Skeletal muscle cell (primary cell): Measurements from ENCODE around the gene UBA3.
A peak's percentile ranks its signal among the peaks of the same experiment; 100 is the strongest.

ENCODE experiments used
- DNase-seq: peaks from one replicate; pipeline ENCODE4 v3.0.0-alpha.2; 2010; ENCODE audit warnings: low read depth
- H3K4me3 ChIP-seq: 2 replicates; pipeline ENCODE4 v1.5.1; 2011; ENCODE audit warnings: low read depth, mild to moderate bottlenecking, control low read depth, low read length, moderate library complexity

UBA3 gene

GRCh38 chr3:69016901-69017300, 63.3 kb downstream of the UBA3 start:
- no peak overlapping the region for H3K4me3 ChIP-seq
- DNase-seq, result no peak

- no peak for DNase-seq
- no peak overlapping the region for H3K4me3 ChIP-seq
Observed at GRCh38 chr3:69016102-69016501, 64.1 kb downstream of the UBA3 start.

- H3K4me3 ChIP-seq, result peak overlapping the region; percentile 65
- no peak for DNase-seq
Observed at GRCh38 chr3:69014022-69014580, 66.1 kb downstream of the UBA3 start.

- H3K4me3 ChIP-seq, result peak within 1 kb of the TSS; percentile 65
- DNase-seq, result peak; percentile 59
Observed at GRCh38 chr3:69013253-69014021, 66.7 kb downstream of the UBA3 start, which contains the start of gene EOGT. EOGT (minus strand) TSS chr3:69013684; CDS start chr3:69009846, 3,838 bp downstream.

- DNase-seq, result no peak
- H3K4me3 ChIP-seq, result peak overlapping the region; percentile 65
Observed at GRCh38 chr3:69012800-69013252, 67.3 kb downstream of the UBA3 start.

GRCh38 chr3:69012100-69012799, 67.9 kb downstream of the UBA3 start:
- peak overlapping the region; percentile 65 for H3K4me3 ChIP-seq
- no peak for DNase-seq

- H3K4me3 ChIP-seq, result no peak overlapping the region
- no peak for DNase-seq
Observed at GRCh38 chr3:69011096-69011730, 69.0 kb downstream of the UBA3 start.

GRCh38 chr3:69009559-69010410, 70.4 kb downstream of the UBA3 start:
- peak; percentile 74 for DNase-seq
- H3K4me3 ChIP-seq, result no peak overlapping the region

GRCh38 chr3:69008980-69009379, 71.2 kb downstream of the UBA3 start:
- no peak for DNase-seq
- H3K4me3 ChIP-seq, result no peak overlapping the region

- H3K4me3 ChIP-seq, result no peak overlapping the region
- DNase-seq, result no peak
Observed at GRCh38 chr3:69005791-69006482, 74.2 kb downstream of the UBA3 start.

GRCh38 chr3:69005071-69005790, 74.9 kb downstream of the UBA3 start:
- DNase-seq, result no peak

More at GRCh38 chr3:69005071-69005790, 74.9 kb downstream of the UBA3 start:
- H3K4me3 ChIP-seq, result no peak overlapping the region
